SU-DHL-6 (cell line): ENCODE results near the gene OOSP1.

Experiments used
- H2AFZ ChIP-seq: fragments of 200-600 bp; sonication (generic); 2 replicates; pipeline ENCODE4 v1.6.1; 2014; ENCODE audit warnings: low read depth, mild to moderate bottlenecking, moderate library complexity, mixed read lengths, antibody characterized with exemption, low read length; ENCODE audit not compliant: severe bottlenecking
- H3F3A ChIP-seq: fragments of 200-600 bp; shearing (Covaris generic); 2 replicates; pipeline ENCODE4 v1.6.0; 2016; ENCODE audit warnings: antibody characterized with exemption, mild to moderate bottlenecking; ENCODE audit not compliant: insufficient read depth
- H3K27ac ChIP-seq: fragments of 200-600 bp; sonication (generic); 2 replicates; pipeline ENCODE4 v1.5.1; 2016; ENCODE audit warnings: low read depth, mild to moderate bottlenecking, low read length, moderate library complexity, mixed read lengths
- H3K27me3 ChIP-seq: fragments of 200-600 bp; sonication (generic), shearing (Covaris generic); 2 replicates; pipeline ENCODE4 v1.6.0; 2014; ENCODE audit warnings: mild to moderate bottlenecking, low read length
- H3K36me3 ChIP-seq: fragments of 200-600 bp; sonication (generic); 2 replicates; pipeline ENCODE4 v1.6.1; 2014; ENCODE audit warnings: mild to moderate bottlenecking, low read length, mixed read lengths
- H3K4me2 ChIP-seq: fragments of 300-600, 200-600 bp; shearing (Covaris generic), sonication (generic); 2 replicates; pipeline ENCODE4 v1.6.0; 2014; ENCODE audit warnings: low read length, low read depth, mild to moderate bottlenecking; ENCODE audit not compliant: poor library complexity, severe bottlenecking
- H3K4me3 ChIP-seq: fragments of 200-600 bp; sonication (generic); 2 replicates; pipeline ENCODE4 v1.5.1; 2014; ENCODE audit warnings: antibody characterized with exemption, low read length, mild to moderate bottlenecking, mixed read lengths; ENCODE audit not compliant: insufficient read depth, poor library complexity, severe bottlenecking
- H3K79me2 ChIP-seq: fragments of 200-600 bp; sonication (generic); 2 replicates; pipeline ENCODE4 v1.6.1; 2014; ENCODE audit warnings: mild to moderate bottlenecking, low read length, moderate library complexity; ENCODE audit not compliant: insufficient read depth
- H3K9ac ChIP-seq: fragments of 200-600 bp; sonication (generic); 2 replicates; pipeline ENCODE4 v1.7.0; 2014; ENCODE audit warnings: mild to moderate bottlenecking, low read length
- H3K9me2 ChIP-seq: fragments of 200-600 bp; sonication (generic); replicated peaks from 2 replicates; pipeline ENCODE4 v1.6.1; 2014; ENCODE audit warnings: low read length; ENCODE audit not compliant: insufficient read depth
- H3K9me3 ChIP-seq: fragments of 200-600 bp; sonication (generic); 2 replicates; pipeline ENCODE4 v1.6.1; 2014; ENCODE audit warnings: low read length, mixed read lengths; ENCODE audit not compliant: insufficient read depth
- H4K20me1 ChIP-seq: fragments of 200-600 bp; sonication (generic); 2 replicates; pipeline ENCODE4 v1.6.1; 2014; ENCODE audit warnings: low read depth, mild to moderate bottlenecking, antibody characterized with exemption, low read length, moderate library complexity, mixed read lengths
- EZH2phosphoT487 ChIP-seq: fragments of 200-600 bp; sonication (generic), shearing (Covaris generic); conservative IDR thresholded peaks from 2 replicates; pipeline ENCODE4 v1.6.1; 2018; ENCODE audit warnings: mild to moderate bottlenecking, antibody characterized with exemption, low read length, moderate library complexity, mixed read lengths
- TF ChIP-seq, protein P1 (sequence below): fragments of 200-600 bp; sonication (generic); IDR thresholded peaks from one replicate; pipeline ENCODE4 v1.5.1; 2017; ENCODE audit warnings: antibody characterized with exemption, mild to moderate bottlenecking, low read length, moderate library complexity; ENCODE audit not compliant: insufficient read depth, poor library complexity, severe bottlenecking

OOSP1 gene

GRCh38 chr11:59944720-59945119 is 6.5 kb downstream of the OOSP1 start:
- Histone ChIP-seq H4K20me1 (no peaks in the 10 kb centered on the region), H2AFZ (no peak overlapping the region), H3K36me3 (no peaks in the 10 kb centered on the region), H3K4me2 (no peak overlapping the region), H3K27ac (no peak overlapping the region), H3F3A (no peaks in the 10 kb centered on the region), H3K79me2 (no peaks in the 10 kb centered on the region), H3K9me2 (no peaks in the 10 kb centered on the region), H3K9me3 (no peaks in the 10 kb centered on the region), H3K27me3 (no peaks in the 10 kb centered on the region; the same call in 1 of the 2 replicates), H3K4me3 (no peak overlapping the region), H3K9ac (no peak overlapping the region)
- TF ChIP-seq, protein P1, sequence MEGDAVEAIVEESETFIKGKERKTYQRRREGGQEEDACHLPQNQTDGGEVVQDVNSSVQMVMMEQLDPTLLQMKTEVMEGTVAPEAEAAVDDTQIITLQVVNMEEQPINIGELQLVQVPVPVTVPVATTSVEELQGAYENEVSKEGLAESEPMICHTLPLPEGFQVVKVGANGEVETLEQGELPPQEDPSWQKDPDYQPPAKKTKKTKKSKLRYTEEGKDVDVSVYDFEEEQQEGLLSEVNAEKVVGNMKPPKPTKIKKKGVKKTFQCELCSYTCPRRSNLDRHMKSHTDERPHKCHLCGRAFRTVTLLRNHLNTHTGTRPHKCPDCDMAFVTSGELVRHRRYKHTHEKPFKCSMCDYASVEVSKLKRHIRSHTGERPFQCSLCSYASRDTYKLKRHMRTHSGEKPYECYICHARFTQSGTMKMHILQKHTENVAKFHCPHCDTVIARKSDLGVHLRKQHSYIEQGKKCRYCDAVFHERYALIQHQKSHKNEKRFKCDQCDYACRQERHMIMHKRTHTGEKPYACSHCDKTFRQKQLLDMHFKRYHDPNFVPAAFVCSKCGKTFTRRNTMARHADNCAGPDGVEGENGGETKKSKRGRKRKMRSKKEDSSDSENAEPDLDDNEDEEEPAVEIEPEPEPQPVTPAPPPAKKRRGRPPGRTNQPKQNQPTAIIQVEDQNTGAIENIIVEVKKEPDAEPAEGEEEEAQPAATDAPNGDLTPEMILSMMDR = no peak
- no peak for TF ChIP-seq EZH2phosphoT487

- Histone ChIP-seq H3K27me3 (no peaks in the 10 kb centered on the region; the same call in 1 of the 2 replicates), H3K79me2 (no peaks in the 10 kb centered on the region), H3K9ac (no peak overlapping the region), H3K9me3 (no peaks in the 10 kb centered on the region), H3K9me2 (no peaks in the 10 kb centered on the region), H2AFZ (no peak overlapping the region), H3K27ac (no peak overlapping the region), H3K4me2 (no peak overlapping the region), H3K4me3 (no peak overlapping the region), H4K20me1 (no peaks in the 10 kb centered on the region), H3K36me3 (no peaks in the 10 kb centered on the region), H3F3A (no peaks in the 10 kb centered on the region)
- TF ChIP-seq, protein P1 = no peak
- TF ChIP-seq EZH2phosphoT487 = no peak
These were observed 15.4 kb downstream of the OOSP1 start for GRCh38 chr11:59953463-59954218.

- Histone ChIP-seq H3K79me2 (no peaks in the 10 kb centered on the region), H3K9me2 (no peaks in the 10 kb centered on the region), H3K9ac (no peak overlapping the region), H3K4me2 (no peak overlapping the region), H3K4me3 (no peak overlapping the region), H4K20me1 (no peaks in the 10 kb centered on the region), H3K9me3 (no peaks in the 10 kb centered on the region), H3K27ac (no peak overlapping the region), H3F3A (no peaks in the 10 kb centered on the region), H3K36me3 (no peaks in the 10 kb centered on the region), H3K27me3 (no peaks in the 10 kb centered on the region; the same call in 1 of the 2 replicates), H2AFZ (no peak overlapping the region)
- no peak for TF ChIP-seq EZH2phosphoT487
- TF ChIP-seq, protein P1 = no peak
These were observed 16.1 kb downstream of the OOSP1 start for GRCh38 chr11:59954219-59954847.
